ENCODE measurements around the gene KRTAP5-6.
A peak's percentile ranks its signal among the peaks of the same experiment; 100 is the strongest.

The KRTAP5-6 gene

DNA sequence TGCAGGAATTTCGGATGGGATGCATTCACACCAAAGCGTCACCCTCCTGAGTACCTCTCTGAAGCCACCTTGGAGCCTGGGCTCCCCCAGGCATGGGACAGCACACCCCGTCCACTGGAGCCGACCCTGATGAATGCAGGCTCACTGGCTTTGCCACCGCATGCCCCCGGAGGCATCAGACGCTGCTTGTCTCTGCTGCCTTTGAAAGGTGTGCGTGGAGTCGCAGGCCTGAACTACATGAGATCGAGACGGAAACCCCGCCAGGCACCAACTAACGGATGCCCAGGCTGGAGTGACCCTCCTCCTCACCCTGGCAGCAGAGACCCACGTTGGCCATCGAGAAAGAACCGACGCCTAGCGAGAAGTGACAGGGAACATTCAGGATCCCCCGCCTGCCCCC lies 45.0 kb upstream of the KRTAP5-6 start:
- no peak overlapping the region for H3K4me3 ChIP-seq (ENCODE audit: low read depth, low read length)
- TF ChIP-seq, protein P1, sequence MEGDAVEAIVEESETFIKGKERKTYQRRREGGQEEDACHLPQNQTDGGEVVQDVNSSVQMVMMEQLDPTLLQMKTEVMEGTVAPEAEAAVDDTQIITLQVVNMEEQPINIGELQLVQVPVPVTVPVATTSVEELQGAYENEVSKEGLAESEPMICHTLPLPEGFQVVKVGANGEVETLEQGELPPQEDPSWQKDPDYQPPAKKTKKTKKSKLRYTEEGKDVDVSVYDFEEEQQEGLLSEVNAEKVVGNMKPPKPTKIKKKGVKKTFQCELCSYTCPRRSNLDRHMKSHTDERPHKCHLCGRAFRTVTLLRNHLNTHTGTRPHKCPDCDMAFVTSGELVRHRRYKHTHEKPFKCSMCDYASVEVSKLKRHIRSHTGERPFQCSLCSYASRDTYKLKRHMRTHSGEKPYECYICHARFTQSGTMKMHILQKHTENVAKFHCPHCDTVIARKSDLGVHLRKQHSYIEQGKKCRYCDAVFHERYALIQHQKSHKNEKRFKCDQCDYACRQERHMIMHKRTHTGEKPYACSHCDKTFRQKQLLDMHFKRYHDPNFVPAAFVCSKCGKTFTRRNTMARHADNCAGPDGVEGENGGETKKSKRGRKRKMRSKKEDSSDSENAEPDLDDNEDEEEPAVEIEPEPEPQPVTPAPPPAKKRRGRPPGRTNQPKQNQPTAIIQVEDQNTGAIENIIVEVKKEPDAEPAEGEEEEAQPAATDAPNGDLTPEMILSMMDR (IDR thresholded peaks at IDR 0.05; ENCODE audit: borderline replicate concordance, insufficient read depth, low read depth, low read length) = no peak

DNA sequence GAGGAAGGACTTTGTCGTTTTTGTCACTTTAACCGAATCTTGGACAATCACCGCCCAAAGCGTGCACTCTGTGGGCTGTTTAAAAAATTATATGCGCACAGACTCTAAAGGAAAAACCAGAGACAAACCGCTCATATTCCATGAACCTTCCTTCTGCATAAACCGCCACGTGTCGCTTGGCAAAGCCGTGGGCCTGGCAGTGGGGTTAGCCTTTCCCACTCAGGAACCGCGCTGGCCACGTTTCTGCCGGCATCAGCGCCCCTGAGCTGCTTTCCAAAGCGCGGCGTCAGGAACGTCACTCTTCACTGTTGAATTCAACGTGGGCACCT lies 44.6 kb upstream of the KRTAP5-6 start:
- TF ChIP-seq, protein P1 (IDR thresholded peaks at IDR 0.05; ENCODE audit: borderline replicate concordance, insufficient read depth, low read depth, low read length) = no peak
- no peak overlapping the region for H3K4me3 ChIP-seq (ENCODE audit: low read depth, low read length)

DNA sequence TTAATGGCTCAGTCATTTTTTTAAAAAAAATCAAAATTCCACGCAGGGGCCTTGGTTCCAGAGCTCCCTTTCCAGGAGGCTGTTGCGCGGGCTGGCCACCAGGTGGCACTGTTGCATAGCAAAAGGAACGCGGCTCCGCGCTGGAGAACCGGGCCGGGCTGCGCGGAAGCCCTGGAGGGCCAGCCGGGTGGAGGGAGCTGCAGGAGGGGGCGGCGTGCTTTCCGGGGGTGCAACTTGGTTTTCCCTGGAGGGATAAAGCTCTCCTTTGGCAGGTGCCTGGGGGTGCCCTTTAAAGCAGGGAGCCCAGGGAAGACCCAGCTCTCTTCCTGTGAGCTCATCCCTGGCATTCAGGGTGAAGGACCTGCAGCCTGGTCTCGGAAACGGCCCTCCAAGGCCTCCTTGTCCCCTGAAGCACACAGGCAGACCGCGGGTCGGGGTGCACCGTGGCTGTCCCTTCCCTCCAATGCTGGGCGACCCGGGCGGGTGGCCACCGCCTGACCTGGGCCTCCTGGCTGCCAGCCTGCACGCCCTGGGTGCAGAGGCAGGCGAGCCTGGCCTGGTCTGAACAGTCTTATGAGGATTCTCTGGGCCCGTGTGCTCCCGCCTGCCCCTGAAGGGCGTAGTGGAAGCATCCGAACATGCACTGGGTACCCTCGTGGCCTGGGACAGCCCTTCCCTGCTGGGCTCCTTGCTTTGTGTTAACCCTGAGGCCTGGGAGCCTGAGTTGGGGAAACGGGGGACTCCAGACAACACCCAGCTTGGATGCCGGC lies 44.0 kb upstream of the KRTAP5-6 start:
- no peak overlapping the region for H3K4me3 ChIP-seq (ENCODE audit: low read depth, low read length)
- TF ChIP-seq, protein P1 (IDR thresholded peaks at IDR 0.05; ENCODE audit: borderline replicate concordance, insufficient read depth, low read depth, low read length) = peak; percentile 89

DNA sequence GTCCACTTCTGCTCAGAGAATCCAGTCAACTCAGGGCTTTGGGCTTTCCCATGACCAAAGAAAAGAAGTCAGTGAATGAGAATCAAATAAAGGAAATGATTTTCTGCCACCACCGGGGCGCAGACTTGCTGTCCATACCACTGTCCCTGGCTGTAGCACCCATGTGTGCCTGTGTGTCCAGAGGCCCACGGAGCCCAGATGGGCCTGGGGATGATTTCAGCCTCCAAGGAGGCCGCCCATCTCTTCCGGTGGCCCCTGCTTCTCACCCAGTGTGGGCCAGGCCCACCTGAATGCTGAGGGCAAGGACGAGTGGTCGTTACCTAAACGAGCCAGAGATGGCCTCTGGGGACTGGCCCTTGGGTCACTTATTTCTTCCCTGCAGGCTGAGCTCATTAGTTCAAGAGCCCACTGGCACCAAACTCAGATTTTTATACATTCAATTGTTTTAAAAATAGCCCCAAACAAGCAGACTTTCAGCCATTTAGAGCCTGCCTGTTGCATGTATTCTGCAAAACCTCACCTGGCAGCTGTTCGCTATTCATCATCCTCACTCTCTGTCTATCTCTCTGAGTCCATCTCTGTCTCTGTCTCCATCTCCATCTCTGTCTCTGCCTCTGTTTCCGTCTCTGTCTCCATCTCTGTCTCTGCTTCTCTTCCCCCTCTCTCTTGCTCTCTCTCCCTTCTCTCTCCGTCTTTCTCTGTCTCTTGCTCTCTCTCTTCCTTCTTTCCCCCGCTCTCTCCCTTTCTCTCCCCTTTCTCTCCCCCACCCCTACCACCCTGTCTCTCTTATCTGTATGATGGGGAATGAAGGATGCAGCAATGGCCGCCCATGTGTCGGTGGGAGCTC lies 43.2 kb upstream of the KRTAP5-6 start:
- no peak overlapping the region for H3K4me3 ChIP-seq (ENCODE audit: low read depth, low read length)
- TF ChIP-seq, protein P1 (IDR thresholded peaks at IDR 0.05; ENCODE audit: borderline replicate concordance, insufficient read depth, low read depth, low read length) = no peak

DNA sequence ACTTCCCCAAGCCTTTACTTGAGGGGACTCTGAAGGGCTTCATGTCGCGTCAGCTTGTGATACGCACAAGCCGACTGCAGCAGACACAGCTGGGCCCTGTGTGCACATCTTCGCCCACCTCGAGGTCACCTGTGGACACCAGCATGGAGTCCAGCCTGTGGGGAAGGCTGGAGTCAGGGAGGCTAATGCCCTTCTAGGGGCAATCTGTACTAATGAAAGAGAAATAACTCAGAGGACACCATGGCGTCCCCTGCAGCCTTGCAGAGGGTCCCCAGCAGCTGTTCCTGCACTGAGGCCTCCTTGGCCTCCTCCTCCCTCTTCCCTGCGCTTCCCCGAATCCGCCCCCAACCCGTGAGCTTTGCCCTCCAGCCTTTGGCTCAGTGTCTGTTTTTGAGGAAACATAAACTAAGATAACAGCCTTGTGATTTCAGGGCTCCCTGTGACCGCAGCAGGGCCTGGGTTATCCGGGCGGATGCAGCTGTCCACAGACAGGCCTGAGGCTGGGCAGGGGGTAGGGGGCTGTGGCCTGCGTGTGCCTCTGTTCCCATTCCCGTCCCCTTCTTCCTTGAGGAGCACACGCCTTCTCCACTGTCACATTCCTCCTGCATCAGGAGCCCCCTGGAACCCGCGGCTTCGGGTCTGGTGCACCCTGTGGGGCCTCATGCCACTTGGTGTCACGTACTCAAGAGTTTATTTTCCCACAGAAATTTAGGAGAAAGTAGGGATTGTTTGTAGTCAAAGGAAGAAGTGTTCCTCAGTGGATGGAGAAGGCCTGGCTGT lies 42.4 kb upstream of the KRTAP5-6 start:
- no peak overlapping the region for H3K4me3 ChIP-seq (ENCODE audit: low read depth, low read length)
- TF ChIP-seq, protein P1 (IDR thresholded peaks at IDR 0.05; ENCODE audit: borderline replicate concordance, insufficient read depth, low read depth, low read length) = no peak

DNA sequence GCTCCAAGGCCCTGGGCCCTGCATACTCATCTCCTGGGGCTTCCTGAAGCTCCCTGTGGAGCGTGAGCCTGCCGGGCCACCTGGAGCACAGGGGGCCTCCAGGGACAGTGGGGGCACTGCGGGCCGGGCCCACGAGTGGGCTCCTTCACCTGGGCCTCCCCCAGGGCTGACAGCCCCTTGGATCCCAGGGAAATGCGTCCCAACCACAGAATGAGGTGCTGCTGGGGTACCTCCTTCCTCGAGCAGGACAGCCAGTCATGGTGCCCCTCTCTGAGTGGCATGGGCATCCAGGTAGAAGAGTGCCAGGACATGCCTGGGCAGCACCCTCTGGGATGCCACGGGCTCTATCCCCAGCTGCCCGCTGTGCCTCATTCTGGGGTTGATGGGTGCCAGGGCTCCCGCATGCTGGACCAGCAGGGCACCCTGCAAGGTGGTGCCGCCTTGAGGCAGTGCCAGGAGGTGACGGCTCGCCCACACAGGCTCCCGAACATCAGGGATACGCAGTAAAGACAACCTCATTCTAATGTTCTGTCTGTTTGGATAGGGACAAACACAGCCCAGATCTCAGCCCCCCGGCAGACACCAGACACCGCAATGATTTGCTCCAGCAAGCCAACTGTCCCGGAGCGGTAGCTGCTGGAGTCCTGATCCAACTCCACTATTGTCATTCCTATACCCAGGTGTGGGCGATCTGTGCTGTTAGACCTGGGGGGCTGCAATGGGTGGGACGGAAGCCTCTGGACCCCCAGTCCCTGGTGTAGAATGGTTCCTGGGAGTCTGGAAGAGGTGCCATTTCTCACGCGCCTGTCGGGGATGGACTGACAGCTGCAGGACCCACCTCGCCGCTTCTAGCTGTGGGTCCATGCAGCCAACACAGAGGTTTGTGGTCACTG lies 41.6 kb upstream of the KRTAP5-6 start:
- H3K4me3 ChIP-seq (ENCODE audit: low read depth, low read length) = no peak overlapping the region
- TF ChIP-seq, protein P1 (IDR thresholded peaks at IDR 0.05; ENCODE audit: borderline replicate concordance, insufficient read depth, low read depth, low read length) = no peak

Measured in GM12875 (cell line).